PFSK-1 (cell line): Measurements from ENCODE around the gene VENTX.

Source experiments
- POLR2AphosphoS5 ChIP-seq: IDR thresholded peaks from 2 replicates; pipeline ENCODE4 v1.6.1; 2012; ENCODE audit warnings: low read depth, mild to moderate bottlenecking, control low read depth, low read length, moderate library complexity
- SIN3A ChIP-seq: IDR thresholded peaks from 2 replicates; pipeline ENCODE4 v1.6.1; 2012; ENCODE audit warnings: mild to moderate bottlenecking, low read length, moderate library complexity, borderline replicate concordance; ENCODE audit not compliant: insufficient read depth
- TAF1 ChIP-seq: IDR thresholded peaks from 2 replicates; pipeline ENCODE4 v1.6.1; 2012; ENCODE audit warnings: low read length, control low read depth, borderline replicate concordance; ENCODE audit not compliant: insufficient read depth
- TF ChIP-seq, protein P1 (sequence below), 2 experiments: IDR thresholded peaks; 2 replicates each; pipeline versions ENCODE4 v1.6.1 to v1.8.0; 2011 to 2012; ENCODE audit warnings: low read depth in 2 of 2, low read length in 2 of 2, control low read depth in 1 of 2, inconsistent platforms in 1 of 2, mild to moderate bottlenecking in 1 of 2, moderate library complexity in 1 of 2; ENCODE audit not compliant: insufficient read depth in 1 of 2

GRCh38 chr10:133221331-133221730 lies 16.3 kb upstream of the VENTX start:
- TF ChIP-seq POLR2AphosphoS5 (no peak), SIN3A (no peak), TAF1 (no peak)
- TF ChIP-seq, protein P1, sequence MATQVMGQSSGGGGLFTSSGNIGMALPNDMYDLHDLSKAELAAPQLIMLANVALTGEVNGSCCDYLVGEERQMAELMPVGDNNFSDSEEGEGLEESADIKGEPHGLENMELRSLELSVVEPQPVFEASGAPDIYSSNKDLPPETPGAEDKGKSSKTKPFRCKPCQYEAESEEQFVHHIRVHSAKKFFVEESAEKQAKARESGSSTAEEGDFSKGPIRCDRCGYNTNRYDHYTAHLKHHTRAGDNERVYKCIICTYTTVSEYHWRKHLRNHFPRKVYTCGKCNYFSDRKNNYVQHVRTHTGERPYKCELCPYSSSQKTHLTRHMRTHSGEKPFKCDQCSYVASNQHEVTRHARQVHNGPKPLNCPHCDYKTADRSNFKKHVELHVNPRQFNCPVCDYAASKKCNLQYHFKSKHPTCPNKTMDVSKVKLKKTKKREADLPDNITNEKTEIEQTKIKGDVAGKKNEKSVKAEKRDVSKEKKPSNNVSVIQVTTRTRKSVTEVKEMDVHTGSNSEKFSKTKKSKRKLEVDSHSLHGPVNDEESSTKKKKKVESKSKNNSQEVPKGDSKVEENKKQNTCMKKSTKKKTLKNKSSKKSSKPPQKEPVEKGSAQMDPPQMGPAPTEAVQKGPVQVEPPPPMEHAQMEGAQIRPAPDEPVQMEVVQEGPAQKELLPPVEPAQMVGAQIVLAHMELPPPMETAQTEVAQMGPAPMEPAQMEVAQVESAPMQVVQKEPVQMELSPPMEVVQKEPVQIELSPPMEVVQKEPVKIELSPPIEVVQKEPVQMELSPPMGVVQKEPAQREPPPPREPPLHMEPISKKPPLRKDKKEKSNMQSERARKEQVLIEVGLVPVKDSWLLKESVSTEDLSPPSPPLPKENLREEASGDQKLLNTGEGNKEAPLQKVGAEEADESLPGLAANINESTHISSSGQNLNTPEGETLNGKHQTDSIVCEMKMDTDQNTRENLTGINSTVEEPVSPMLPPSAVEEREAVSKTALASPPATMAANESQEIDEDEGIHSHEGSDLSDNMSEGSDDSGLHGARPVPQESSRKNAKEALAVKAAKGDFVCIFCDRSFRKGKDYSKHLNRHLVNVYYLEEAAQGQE (IDR thresholded peaks at IDR 0.05; ENCODE audit: insufficient read depth in 1 of 2, low read depth in 2 of 2, low read length in 2 of 2), result no peak
